HEK293 (cell line): Measurements from ENCODE around the gene HPCA.

Experiments used
- CTCF ChIA-PET: fragments of 350-600 bp; formaldehyde crosslinking; extraction: SDS; loops from one replicate; lab custom pipeline; 2021; ENCODE audit warnings: antibody characterized with exemption; lab: Yijun Ruan, JAX
- POLR2A ChIA-PET: fragments of 300-600 bp; formaldehyde crosslinking; extraction: SDS; loops from one replicate; lab custom pipeline; 2020; ENCODE audit warnings: antibody characterized with exemption, inconsistent platforms; lab: Yijun Ruan, JAX
- H3K27ac ChIP-seq: fragments of 200-500 bp; sonication (Bioruptor generic); 2 replicates; pipeline ENCODE4 v1.5.1; 2014; ENCODE audit warnings: low read depth, low read length, control low read depth, inconsistent platforms; ENCODE audit errors: extremely low read depth
- H3K36me3 ChIP-seq, 2 experiments: fragments of 200-500 bp in 1 of 2; sonication (Bioruptor generic) in 1 of 2; 1 replicate in 1 of 2; 2 replicates in 1 of 2; pipeline ENCODE4 v1.5.1; 2014 to 2017; ENCODE audit warnings: inconsistent platforms in 2 of 2, low read length in 2 of 2; ENCODE audit not compliant: control insufficient read depth in 2 of 2, insufficient read depth in 1 of 2
- H3K4me1 ChIP-seq: fragments of 200-500 bp; sonication (Bioruptor generic); 2 replicates; pipeline ENCODE4 v1.5.1; 2014; ENCODE audit warnings: mild to moderate bottlenecking, low read length, inconsistent platforms; ENCODE audit not compliant: control insufficient read depth, insufficient read depth
- H3K4me3 ChIP-seq: 2 replicates; pipeline ENCODE4 v1.5.1; 2011; ENCODE audit warnings: low read depth, mild to moderate bottlenecking, control low read depth, low read length, moderate library complexity
- H3K9me3 ChIP-seq: fragments of 200-500 bp; sonication (Bioruptor generic); 2 replicates; pipeline ENCODE4 v1.5.1; 2014; ENCODE audit warnings: low read depth, low read length, inconsistent platforms; ENCODE audit not compliant: control insufficient read depth, insufficient read depth
- BCL6B ChIP-seq: fragments of 450-650 bp; formaldehyde crosslinking; IDR thresholded peaks from 2 replicates; pipeline ENCODE4 v1.5.1; 2017; ENCODE audit warnings: missing biosample characterization, missing genetic modification characterization
- GFI1B ChIP-seq: fragments of 450-650 bp; formaldehyde crosslinking; IDR thresholded peaks from 2 replicates; pipeline ENCODE4 v1.5.1; 2016; ENCODE audit warnings: missing biosample characterization, missing genetic modification characterization
- GLIS1 ChIP-seq: fragments of 450-650 bp; formaldehyde crosslinking; IDR thresholded peaks from 2 replicates; pipeline ENCODE4 v1.5.1; 2016; ENCODE audit warnings: missing biosample characterization, missing genetic modification characterization
- PBX3 ChIP-seq: sonication (generic); formaldehyde crosslinking; IDR thresholded peaks from 2 replicates; pipeline ENCODE4 v1.8.1; 2022; ENCODE audit warnings: mild to moderate bottlenecking, moderate library complexity, missing genetic modification reagents
- RBAK ChIP-seq: fragments of 450-650 bp; formaldehyde crosslinking; IDR thresholded peaks from 2 replicates; pipeline ENCODE4 v1.5.1; 2016; ENCODE audit warnings: missing biosample characterization, missing genetic modification characterization
- ZBTB17 ChIP-seq: fragments of 450-650 bp; formaldehyde crosslinking; IDR thresholded peaks from 2 replicates; pipeline ENCODE4 v1.5.1; 2016; ENCODE audit warnings: missing biosample characterization, missing genetic modification characterization
- ZEB2 ChIP-seq: fragments of 450-650 bp; formaldehyde crosslinking; IDR thresholded peaks from 2 replicates; pipeline ENCODE4 v1.5.1; 2016; ENCODE audit warnings: missing biosample characterization, missing genetic modification characterization
- ZNF114 ChIP-seq: fragments of 450-650 bp; formaldehyde crosslinking; IDR thresholded peaks from 2 replicates; pipeline ENCODE4 v1.5.0; 2017; ENCODE audit warnings: missing biosample characterization, missing genetic modification characterization
- ZNF148 ChIP-seq: fragments of 450-650 bp; formaldehyde crosslinking; IDR thresholded peaks from 2 replicates; pipeline ENCODE4 v1.5.0; 2017; ENCODE audit warnings: missing biosample characterization, missing genetic modification characterization, borderline replicate concordance
- ZNF174 ChIP-seq: fragments of 450-650 bp; formaldehyde crosslinking; IDR thresholded peaks from 2 replicates; pipeline ENCODE4 v1.5.0; 2017; ENCODE audit warnings: missing biosample characterization, mild to moderate bottlenecking, missing genetic modification characterization
- ZNF2 ChIP-seq: fragments of 450-650 bp; formaldehyde crosslinking; IDR thresholded peaks from 2 replicates; pipeline ENCODE4 v1.5.1; 2016; ENCODE audit warnings: missing biosample characterization, missing genetic modification characterization
- ZNF211 ChIP-seq: fragments of 450-650 bp; formaldehyde crosslinking; IDR thresholded peaks from 2 replicates; pipeline ENCODE4 v1.5.1; 2016; ENCODE audit warnings: low read depth, missing biosample characterization, missing genetic modification characterization
- ZNF24 ChIP-seq: fragments of 450-650 bp; formaldehyde crosslinking; IDR thresholded peaks from 2 replicates; pipeline ENCODE4 v1.5.1; 2016; ENCODE audit warnings: missing biosample characterization, missing genetic modification characterization
- ZNF274 ChIP-seq, 2 experiments: fragments of 200-500 bp in 1 of 2; fragments of 450-650 bp in 1 of 2; sonication (Bioruptor generic) in 1 of 2; formaldehyde crosslinking in 1 of 2; IDR thresholded peaks; 2 replicates each; pipeline versions ENCODE4 v1.5.1 to v1.6.1; 2014 to 2016; ENCODE audit warnings: borderline replicate concordance in 1 of 2, inconsistent platforms in 1 of 2, low read length in 1 of 2, missing biosample characterization in 1 of 2, missing genetic modification characterization in 1 of 2
- ZNF335 ChIP-seq: fragments of 450-650 bp; formaldehyde crosslinking; conservative IDR thresholded peaks from 2 replicates; pipeline ENCODE4 v1.5.1; 2016; ENCODE audit warnings: missing biosample characterization, missing genetic modification characterization
- ZNF473 ChIP-seq: fragments of 450-650 bp; formaldehyde crosslinking; IDR thresholded peaks from 2 replicates; pipeline ENCODE4 v1.5.1; 2017; ENCODE audit warnings: missing biosample characterization, missing genetic modification characterization
- ZNF514 ChIP-seq: fragments of 450-650 bp; formaldehyde crosslinking; IDR thresholded peaks from 2 replicates; pipeline ENCODE4 v1.5.1; 2016; ENCODE audit warnings: missing biosample characterization, missing genetic modification characterization
- ZNF585B ChIP-seq: fragments of 450-650 bp; formaldehyde crosslinking; IDR thresholded peaks from 2 replicates; pipeline ENCODE4 v1.5.1; 2016; ENCODE audit warnings: missing biosample characterization, missing genetic modification characterization
- ZNF600 ChIP-seq: fragments of 450-650 bp; formaldehyde crosslinking; IDR thresholded peaks from 2 replicates; pipeline ENCODE4 v1.5.1; 2016; ENCODE audit warnings: missing biosample characterization, missing genetic modification characterization
- ZNF623 ChIP-seq: fragments of 450-650 bp; formaldehyde crosslinking; IDR thresholded peaks from 2 replicates; pipeline ENCODE4 v1.5.1; 2016; ENCODE audit warnings: missing biosample characterization, missing genetic modification characterization
- ZNF677 ChIP-seq: fragments of 450-650 bp; IDR thresholded peaks from 2 replicates; pipeline ENCODE4 v1.5.0; 2018; ENCODE audit warnings: missing biosample characterization, mild to moderate bottlenecking, missing genetic modification characterization, moderate library complexity
- ZNF747 ChIP-seq: fragments of 450-650 bp; formaldehyde crosslinking; IDR thresholded peaks from 2 replicates; pipeline ENCODE4 v1.5.1; 2016; ENCODE audit warnings: missing biosample characterization, missing genetic modification characterization
- ZNF777 ChIP-seq: fragments of 450-650 bp; formaldehyde crosslinking; IDR thresholded peaks from 2 replicates; pipeline ENCODE4 v1.5.1; 2017; ENCODE audit warnings: missing biosample characterization, missing genetic modification characterization, borderline replicate concordance
- ZSCAN16 ChIP-seq: fragments of 450-650 bp; formaldehyde crosslinking; IDR thresholded peaks from 2 replicates; pipeline ENCODE4 v1.5.1; 2016; ENCODE audit warnings: missing biosample characterization, missing genetic modification characterization
- ZSCAN5A ChIP-seq: fragments of 450-650 bp; formaldehyde crosslinking; IDR thresholded peaks from 2 replicates; pipeline ENCODE4 v1.5.1; 2016; ENCODE audit warnings: missing biosample characterization, missing genetic modification characterization

The HPCA gene

GRCh38 chr1:32876341-32877210 is 9.7 kb upstream of the HPCA start (continued):
- peak; percentile 74 for TF ChIP-seq ZNF2
- TF ChIP-seq GLIS1 (tag by site-specific recombination): peak; percentile 83

GRCh38 chr1:32877211-32878110 is 8.8 kb upstream of the HPCA start:
- Histone ChIP-seq H3K27ac (no peak overlapping the region), H3K4me3 (no peak overlapping the region), H3K36me3 (no peaks in the 10 kb centered on the region), H3K9me3 (no peaks in the 10 kb centered on the region), H3K4me1 (no peaks in the 10 kb centered on the region)
- CTCF ChIA-PET: interaction anchor here (0.5 to 5.1 kb wide), 30 partner anchors 9 to 413 kb away, joined by 3 to 50 read pairs (median 4); partner anchors contain the start of genes AZIN2 and HPCA
- TF ChIP-seq ZNF274 (IDR thresholded peaks at IDR 0.05; ENCODE audit: low read length): no peak
- TF ChIP-seq ZNF274 (tag by site-specific recombination; IDR thresholded peaks at IDR 0.05; ENCODE audit: borderline replicate concordance): no peak
- no peak for TF ChIP-seq ZNF211
- TF ChIP-seq ZNF335 (tag by site-specific recombination): no peak
- no peak for TF ChIP-seq PBX3 (CRISPR knock-in tag)
- TF ChIP-seq ZNF600 (tag by site-specific recombination): no peak
- no peak for TF ChIP-seq ZBTB17 (tag by site-specific recombination)
- no peak for TF ChIP-seq ZSCAN5A
- no peak for TF ChIP-seq ZNF473
- TF ChIP-seq ZNF585B (tag by site-specific recombination): no peak
- no peak for TF ChIP-seq ZNF24 (tag by site-specific recombination)
- TF ChIP-seq ZNF514 (tag by site-specific recombination): no peak
- no peak for TF ChIP-seq ZNF677 (tag by site-specific recombination)
- TF ChIP-seq ZNF174 (tag by site-specific recombination): no peak
- TF ChIP-seq GFI1B (tag by site-specific recombination): no peak
- no peak for TF ChIP-seq ZEB2
- TF ChIP-seq RBAK (tag by site-specific recombination): no peak
- POLR2A ChIA-PET: no interaction called here

GRCh38 chr1:32878183-32878582 is 8.1 kb upstream of the HPCA start:
- H3K36me3 ChIP-seq: no peaks in the 10 kb centered on the region
- no peaks in the 10 kb centered on the region for H3K9me3 ChIP-seq
- H3K4me1 ChIP-seq: no peaks in the 10 kb centered on the region
- CTCF ChIA-PET: interaction anchor here (0.5 to 1.1 kb wide), 4 partner anchors 14 to 208 kb away, joined by 3 to 5 read pairs (median 3); no protein-coding TSS in a partner anchor
- POLR2A ChIA-PET: no interaction called here
- no peak overlapping the region for H3K27ac ChIP-seq
- no peak overlapping the region for H3K4me3 ChIP-seq
- TF ChIP-seq ZNF623 (tag by site-specific recombination) (no peak), ZNF777 (tag by site-specific recombination) (no peak), ZSCAN16 (tag by site-specific recombination) (no peak), ZBTB17 (tag by site-specific recombination) (no peak), ZNF114 (no peak), BCL6B (tag by site-specific recombination) (no peak), ZNF148 (tag by site-specific recombination) (no peak), ZNF747 (no peak)
